ENCODE results near the gene PODXL2. TPM values are rescaled to one million over a fixed set of nuclear protein-coding genes. Genes with fewer than 3 reads are reported as not detected.

Gene PODXL2
- total RNA-seq, 1 experiment from 2014 or later, result 26.6 TPM

- Histone ChIP-seq H3K4me1 (ENCODE audit: insufficient read depth, low read length, poor library complexity, severe bottlenecking) (no peaks in the 10 kb centered on the region), H3K27ac (ENCODE audit: low read depth, low read length, poor library complexity, severe bottlenecking) (no peak overlapping the region), H3K27me3 (replicated peaks; ENCODE audit: insufficient read depth, low read depth, low read length, poor library complexity) (no peaks in the 10 kb centered on the region), H3K9me3 (ENCODE audit: low read depth, low read length, poor library complexity, severe bottlenecking) (no peaks in the 10 kb centered on the region), H3K36me3 (ENCODE audit: insufficient read depth, low read length, poor library complexity, severe bottlenecking) (peaks cover 89% of the 10 kb centered on the region), H3K4me3 (ENCODE audit: low read depth, low read length, poor library complexity, severe bottlenecking) (no peak overlapping the region)
- no peak for DNase-seq (ENCODE audit: low spot score)
- intact Hi-C loops (cut with micrococcal nuclease; ENCODE audit: unreplicated experiment), result no loop called here
- ChIA-PET POLR2A (ENCODE audit: low non-redundant PET) (no interaction called here), CTCF (no interaction called here)
- no TSS peak for BruUV-seq (replicated peaks)
- TF ChIP-seq CTCF (conservative IDR thresholded peaks at IDR 0.05; ENCODE audit: low read depth, low read length) (no peak), EZH2 (IDR thresholded peaks at IDR 0.05; ENCODE audit: borderline replicate concordance, low read depth, low read length, poor library complexity, severe bottlenecking) (no peak)
These were observed 21.9 kb upstream of the PODXL2 start for GRCh38 chr3:127606981-127607595.

- TF ChIP-seq CTCF (conservative IDR thresholded peaks at IDR 0.05; ENCODE audit: low read depth, low read length), result no peak
- no peak for TF ChIP-seq EZH2 (IDR thresholded peaks at IDR 0.05; ENCODE audit: borderline replicate concordance, low read depth, low read length, poor library complexity, severe bottlenecking)
- intact Hi-C loops (cut with micrococcal nuclease; ENCODE audit: unreplicated experiment), result no loop called here
- no peak for DNase-seq (ENCODE audit: low spot score)
- Histone ChIP-seq H3K36me3 (ENCODE audit: insufficient read depth, low read length, poor library complexity, severe bottlenecking) (peaks cover 89% of the 10 kb centered on the region), H3K27ac (ENCODE audit: low read depth, low read length, poor library complexity, severe bottlenecking) (no peak overlapping the region), H3K27me3 (replicated peaks; ENCODE audit: insufficient read depth, low read depth, low read length, poor library complexity) (no peaks in the 10 kb centered on the region), H3K4me1 (ENCODE audit: insufficient read depth, low read length, poor library complexity, severe bottlenecking) (no peaks in the 10 kb centered on the region), H3K4me3 (ENCODE audit: low read depth, low read length, poor library complexity, severe bottlenecking) (no peak overlapping the region), H3K9me3 (ENCODE audit: low read depth, low read length, poor library complexity, severe bottlenecking) (no peaks in the 10 kb centered on the region)
- BruUV-seq (replicated peaks), result no TSS peak
- CTCF ChIA-PET, result no interaction called here
- POLR2A ChIA-PET (ENCODE audit: low non-redundant PET), result no interaction called here
These were observed 21.2 kb upstream of the PODXL2 start for GRCh38 chr3:127607675-127608361.

- Histone ChIP-seq H3K4me3 (ENCODE audit: low read depth, low read length, poor library complexity, severe bottlenecking) (no peak overlapping the region), H3K9me3 (ENCODE audit: low read depth, low read length, poor library complexity, severe bottlenecking) (no peaks in the 10 kb centered on the region), H3K4me1 (ENCODE audit: insufficient read depth, low read length, poor library complexity, severe bottlenecking) (no peaks in the 10 kb centered on the region), H3K27me3 (replicated peaks; ENCODE audit: insufficient read depth, low read depth, low read length, poor library complexity) (no peaks in the 10 kb centered on the region), H3K27ac (ENCODE audit: low read depth, low read length, poor library complexity, severe bottlenecking) (no peak overlapping the region), H3K36me3 (ENCODE audit: insufficient read depth, low read length, poor library complexity, severe bottlenecking) (peaks cover 93% of the 10 kb centered on the region)
- TF ChIP-seq CTCF (conservative IDR thresholded peaks at IDR 0.05; ENCODE audit: low read depth, low read length), result no peak
- no peak for TF ChIP-seq EZH2 (IDR thresholded peaks at IDR 0.05; ENCODE audit: borderline replicate concordance, low read depth, low read length, poor library complexity, severe bottlenecking)
- ChIA-PET POLR2A (ENCODE audit: low non-redundant PET) (no interaction called here), CTCF (no interaction called here)
- intact Hi-C loops (cut with micrococcal nuclease; ENCODE audit: unreplicated experiment), result no loop called here
- no TSS peak for BruUV-seq (replicated peaks)
- no peak for DNase-seq (ENCODE audit: low spot score)
These were observed 20.6 kb upstream of the PODXL2 start for GRCh38 chr3:127608362-127608718.

Measured in A673 (cell line).